ENCODE results near the gene KRT6A. TPM values are rescaled to one million over a fixed set of nuclear protein-coding genes. Genes with fewer than 3 reads are reported as not detected.

Gene KRT6A
- total and polyA plus RNA-seq, 4 experiments from 2014 or later, result not detected

DNA sequence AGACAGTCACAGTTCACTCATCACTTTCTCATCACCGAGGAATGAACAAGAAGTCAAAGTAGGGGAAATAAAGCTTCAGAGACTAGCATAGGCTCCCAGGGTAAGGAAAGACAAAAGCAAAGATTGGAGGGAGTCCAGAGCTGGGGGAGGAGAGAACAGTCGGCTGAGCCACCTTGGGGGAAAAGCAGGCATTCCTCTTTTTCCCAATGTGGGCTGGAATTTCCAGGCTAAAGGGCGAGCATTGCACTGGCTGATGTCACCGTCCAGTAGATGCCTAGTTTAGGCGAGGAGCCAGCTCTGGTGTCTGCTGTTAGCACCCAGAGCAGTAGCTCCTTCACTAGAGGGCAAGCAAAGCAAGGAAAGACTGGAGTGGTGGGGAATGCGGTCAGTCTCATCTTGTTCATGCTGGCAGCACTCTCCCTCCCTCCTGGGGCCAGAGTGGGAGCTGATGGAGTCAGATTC, 50.4 kb downstream of the KRT6A start:
- Histone ChIP-seq H3K27me3 (ENCODE audit: insufficient read depth, low read length) (no peaks in the 10 kb centered on the region), H3K27ac (ENCODE audit: low read depth, low read length) (no peak overlapping the region), H3K4me3 (ENCODE audit: low read length in 2 of 2) (no peak overlapping the region), H3K9me3 (ENCODE audit: control insufficient read depth in 1 of 2, low read length in 2 of 2) (no peaks in the 10 kb centered on the region), H3K4me1 (ENCODE audit: insufficient read depth, low read length) (no peaks in the 10 kb centered on the region), H3K36me3 (ENCODE audit: insufficient read depth, low read length) (no peaks in the 10 kb centered on the region)
- no peak overlapping the region for H3K27ac Mint-ChIP-seq
- intact Hi-C loops (cut with micrococcal nuclease), result no loop called here
- H3K27me3 Mint-ChIP-seq, result peaks cover 18 to 41% of the 10 kb centered on the region in 2 donors
- H3K4me1 Mint-ChIP-seq, result no peaks in the 10 kb centered on the region
- H3K9me3 Mint-ChIP-seq, result no peaks in the 10 kb centered on the region
- ChIA-PET CTCF (ENCODE audit: partially characterized antibody) (no interaction called here), POLR2A (ENCODE audit: partially characterized antibody) (no interaction called here)
- no peak overlapping the region for H3K4me3 Mint-ChIP-seq
- DNase-seq, result no peak
- H3K36me3 Mint-ChIP-seq, result no peaks in the 10 kb centered on the region

DNA sequence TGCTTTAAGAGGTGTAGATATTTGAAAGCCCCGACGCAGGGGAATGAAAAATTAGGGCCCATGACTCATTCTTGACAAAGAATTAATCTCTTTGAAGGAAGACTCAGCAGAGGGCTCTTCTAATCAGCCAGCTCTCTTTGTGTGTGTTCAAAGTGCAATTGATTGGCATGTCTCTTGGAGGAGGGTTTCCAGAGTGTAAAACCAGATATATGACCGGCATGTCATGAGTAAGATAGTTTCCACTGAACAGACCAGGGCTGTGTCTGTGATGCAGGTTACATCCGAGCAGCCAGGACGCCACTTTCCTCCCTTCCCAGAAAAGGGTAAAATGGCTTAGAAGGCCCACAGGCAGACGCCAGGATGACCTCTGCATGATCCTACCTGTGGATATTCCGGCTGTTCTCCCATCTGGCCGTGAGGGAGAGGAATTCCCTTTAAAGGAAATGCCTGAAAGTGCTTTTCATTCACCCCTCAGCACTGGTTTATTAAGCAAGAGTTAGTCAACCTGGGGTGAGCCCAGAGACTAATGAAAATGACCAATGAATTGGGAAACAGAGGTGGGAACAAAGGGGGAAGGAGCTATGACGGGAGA, 51.6 kb downstream of the KRT6A start:
- Mint-ChIP-seq H3K27ac (no peak overlapping the region), H3K4me1 (no peaks in the 10 kb centered on the region), H3K36me3 (no peaks in the 10 kb centered on the region), H3K27me3 (peaks cover 20 to 45% of the 10 kb centered on the region in 2 donors), H3K9me3 (peaks cover 0 to 4% (median 0%) of the 10 kb centered on the region in 8 donors), H3K4me3 (no peak overlapping the region)
- no peaks in the 10 kb centered on the region for H3K9me3 ChIP-seq (ENCODE audit: control insufficient read depth in 1 of 2, low read length in 2 of 2)
- intact Hi-C loops (cut with micrococcal nuclease), result no loop called here
- DNase-seq, result no peak
- H3K4me3 ChIP-seq (ENCODE audit: low read length in 2 of 2), result no peak overlapping the region
- CTCF ChIA-PET (ENCODE audit: partially characterized antibody), result no interaction called here
- POLR2A ChIA-PET (ENCODE audit: partially characterized antibody), result no interaction called here
- no peaks in the 10 kb centered on the region for H3K36me3 ChIP-seq (ENCODE audit: insufficient read depth, low read length)
- H3K27ac ChIP-seq (ENCODE audit: low read depth, low read length), result no peak overlapping the region
- no peaks in the 10 kb centered on the region for H3K27me3 ChIP-seq (ENCODE audit: insufficient read depth, low read length)
- no peaks in the 10 kb centered on the region for H3K4me1 ChIP-seq (ENCODE audit: insufficient read depth, low read length)

DNA sequence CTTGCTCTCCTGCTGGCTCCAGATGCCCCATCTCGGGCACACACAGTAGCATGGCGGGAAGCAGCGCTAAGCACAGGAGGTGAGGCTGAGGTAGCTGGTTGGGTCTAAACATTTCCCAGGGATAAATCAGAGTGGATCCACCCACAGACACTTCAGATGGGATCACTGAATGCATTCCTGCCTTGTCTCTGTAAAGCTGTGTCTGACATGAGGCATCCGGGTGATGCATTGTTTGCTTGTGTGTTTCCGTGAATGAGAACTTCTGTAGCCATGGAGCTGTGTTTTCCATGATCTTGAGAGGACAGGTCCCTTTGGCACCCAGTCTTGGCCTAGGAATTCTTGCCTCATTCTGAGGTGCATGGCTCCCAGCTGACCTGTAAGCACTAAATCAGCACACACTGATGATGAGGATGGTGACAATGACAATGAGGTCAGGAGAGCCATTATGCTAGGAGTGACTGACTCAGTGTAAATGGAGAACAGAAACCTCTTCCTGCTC, 52.2 kb downstream of the KRT6A start:
- H3K27me3 ChIP-seq (ENCODE audit: insufficient read depth, low read length), result no peaks in the 10 kb centered on the region
- ChIA-PET POLR2A (ENCODE audit: partially characterized antibody) (no interaction called here), CTCF (ENCODE audit: partially characterized antibody) (no interaction called here)
- no peaks in the 10 kb centered on the region for H3K36me3 ChIP-seq (ENCODE audit: insufficient read depth, low read length)
- no peaks in the 10 kb centered on the region for H3K9me3 ChIP-seq (ENCODE audit: control insufficient read depth in 1 of 2, low read length in 2 of 2)
- Mint-ChIP-seq H3K27me3 (peaks cover 19 to 44% of the 10 kb centered on the region in 2 donors), H3K36me3 (no peaks in the 10 kb centered on the region), H3K4me1 (no peaks in the 10 kb centered on the region), H3K4me3 (no peak overlapping the region), H3K27ac (no peak overlapping the region), H3K9me3 (peaks cover 0 to 4% (median 0%) of the 10 kb centered on the region in 8 donors)
- H3K4me3 ChIP-seq (ENCODE audit: low read length in 2 of 2), result no peak overlapping the region
- DNase-seq, result no peak
- no peaks in the 10 kb centered on the region for H3K4me1 ChIP-seq (ENCODE audit: insufficient read depth, low read length)
- intact Hi-C loops (cut with micrococcal nuclease), result no loop called here
- no peak overlapping the region for H3K27ac ChIP-seq (ENCODE audit: low read depth, low read length)

DNA sequence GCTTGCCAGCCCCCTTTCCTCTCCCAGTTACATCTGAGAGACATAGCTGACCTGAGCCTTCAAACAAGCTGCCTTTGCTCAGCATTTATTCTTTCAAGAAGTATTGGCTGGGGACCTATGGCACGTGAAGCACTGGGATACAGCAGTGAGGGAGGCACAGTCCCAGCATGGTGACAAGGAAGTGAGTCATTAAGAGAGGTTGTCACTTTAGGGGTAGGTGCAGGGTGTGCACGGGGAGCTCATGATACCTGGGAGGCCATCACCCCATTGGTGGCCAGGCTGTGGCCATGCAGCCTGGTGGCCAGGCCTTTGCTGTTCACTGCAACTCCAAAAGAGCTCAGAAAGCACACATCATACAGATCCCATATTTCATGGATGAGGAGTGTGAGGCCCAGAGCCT, 53.2 kb downstream of the KRT6A start:
- Histone ChIP-seq H3K4me3 (ENCODE audit: low read length in 2 of 2) (no peak overlapping the region), H3K27ac (ENCODE audit: low read depth, low read length) (no peak overlapping the region), H3K4me1 (ENCODE audit: insufficient read depth, low read length) (no peaks in the 10 kb centered on the region), H3K36me3 (ENCODE audit: insufficient read depth, low read length) (no peaks in the 10 kb centered on the region), H3K9me3 (ENCODE audit: control insufficient read depth in 1 of 2, low read length in 2 of 2) (no peaks in the 10 kb centered on the region), H3K27me3 (ENCODE audit: insufficient read depth, low read length) (no peaks in the 10 kb centered on the region)
- no peak overlapping the region for H3K4me3 Mint-ChIP-seq
- H3K9me3 Mint-ChIP-seq, result peaks cover 0 to 4% (median 0%) of the 10 kb centered on the region in 8 donors
- POLR2A ChIA-PET (ENCODE audit: partially characterized antibody), result no interaction called here
- CTCF ChIA-PET (ENCODE audit: partially characterized antibody), result no interaction called here
- peaks cover 21 to 48% of the 10 kb centered on the region in 2 donors for H3K27me3 Mint-ChIP-seq
- no peaks in the 10 kb centered on the region for H3K36me3 Mint-ChIP-seq
- no peaks in the 10 kb centered on the region for H3K4me1 Mint-ChIP-seq
- H3K27ac Mint-ChIP-seq, result no peak overlapping the region
- intact Hi-C loops (cut with micrococcal nuclease), result no loop called here
- no peak for DNase-seq

DNA sequence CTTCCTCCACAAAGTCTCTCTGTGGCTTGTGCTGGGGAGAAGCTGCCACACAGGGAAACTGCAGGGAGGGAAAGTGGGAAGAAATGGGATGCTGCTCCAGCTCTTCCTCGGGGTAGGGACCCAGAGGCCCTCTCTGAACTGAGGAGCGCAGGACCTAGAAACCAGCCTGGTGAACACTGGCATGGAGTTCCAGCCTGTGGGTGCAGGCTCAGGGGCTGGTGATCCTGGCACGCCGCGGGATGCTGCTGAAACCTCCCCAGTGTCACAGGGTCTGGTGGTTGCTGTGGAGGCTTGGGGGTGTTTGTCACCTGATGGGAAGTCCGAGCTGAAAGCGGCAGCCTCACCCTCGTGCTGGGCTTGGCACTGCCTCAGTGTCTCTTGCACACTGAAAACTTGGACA, 53.6 kb downstream of the KRT6A start:
- Mint-ChIP-seq H3K36me3 (no peaks in the 10 kb centered on the region), H3K27ac (no peak overlapping the region), H3K9me3 (peaks cover 0 to 4% (median 0%) of the 10 kb centered on the region in 8 donors), H3K4me3 (no peak overlapping the region), H3K27me3 (peaks cover 24 to 52% of the 10 kb centered on the region in 2 donors), H3K4me1 (no peaks in the 10 kb centered on the region)
- H3K36me3 ChIP-seq (ENCODE audit: insufficient read depth, low read length), result no peaks in the 10 kb centered on the region
- no peaks in the 10 kb centered on the region for H3K9me3 ChIP-seq (ENCODE audit: control insufficient read depth in 1 of 2, low read length in 2 of 2)
- no peaks in the 10 kb centered on the region for H3K27me3 ChIP-seq (ENCODE audit: insufficient read depth, low read length)
- no peaks in the 10 kb centered on the region for H3K4me1 ChIP-seq (ENCODE audit: insufficient read depth, low read length)
- H3K27ac ChIP-seq (ENCODE audit: low read depth, low read length), result no peak overlapping the region
- no peak for DNase-seq
- ChIA-PET CTCF (ENCODE audit: partially characterized antibody) (no interaction called here), POLR2A (ENCODE audit: partially characterized antibody) (no interaction called here)
- no peak overlapping the region for H3K4me3 ChIP-seq (ENCODE audit: low read length in 2 of 2)
- intact Hi-C loops (cut with micrococcal nuclease), result no loop called here

DNA sequence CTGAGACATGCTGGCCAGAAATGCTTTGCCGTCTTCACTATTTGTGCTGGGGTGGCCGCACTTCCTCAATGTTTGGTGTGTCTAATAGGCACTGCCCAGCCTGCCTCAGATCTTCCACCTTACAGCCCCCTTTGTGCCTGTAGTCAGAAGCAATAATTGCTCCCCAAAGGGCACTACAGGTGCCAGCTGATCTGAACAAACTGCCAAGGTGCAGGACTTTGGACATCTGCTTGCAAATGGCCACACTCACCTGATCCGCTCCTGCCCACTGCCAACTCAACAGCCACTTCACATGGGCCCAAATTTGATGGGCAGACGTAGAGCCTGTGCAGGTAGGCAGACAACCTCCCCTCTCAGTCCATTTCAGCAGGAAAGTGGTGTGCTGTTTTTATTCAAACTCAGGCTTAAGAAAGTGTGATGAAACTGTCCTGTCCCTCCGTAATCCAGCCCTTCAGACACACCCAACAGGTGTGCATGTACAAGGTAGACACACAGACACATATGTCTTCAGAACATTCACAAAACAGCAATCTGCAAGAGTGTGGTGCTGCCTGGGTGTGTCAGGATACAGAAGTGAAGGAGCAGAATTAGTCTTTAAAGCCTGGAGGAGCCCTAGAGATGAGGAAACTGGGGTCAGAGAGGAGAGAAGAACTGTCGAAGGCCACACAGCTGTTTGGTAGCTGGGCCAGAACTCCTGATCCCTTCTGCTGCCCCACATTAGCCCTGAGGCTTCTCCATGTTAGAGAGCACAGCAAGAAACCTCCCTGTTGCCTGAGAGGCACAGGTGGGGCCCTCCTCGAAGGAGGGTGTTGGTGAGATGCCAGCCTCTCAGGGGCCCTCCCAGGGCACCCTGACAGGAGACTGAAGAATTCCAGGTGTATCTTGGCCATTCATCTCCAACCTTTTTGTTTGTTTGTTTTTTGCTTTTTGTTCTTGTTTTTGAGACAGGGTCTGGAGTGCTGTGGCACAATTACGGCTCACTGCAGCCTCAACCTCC, 54.5 kb downstream of the KRT6A start:
- H3K27me3 Mint-ChIP-seq, result peaks cover 24 to 50% of the 10 kb centered on the region in 2 donors

DNA sequence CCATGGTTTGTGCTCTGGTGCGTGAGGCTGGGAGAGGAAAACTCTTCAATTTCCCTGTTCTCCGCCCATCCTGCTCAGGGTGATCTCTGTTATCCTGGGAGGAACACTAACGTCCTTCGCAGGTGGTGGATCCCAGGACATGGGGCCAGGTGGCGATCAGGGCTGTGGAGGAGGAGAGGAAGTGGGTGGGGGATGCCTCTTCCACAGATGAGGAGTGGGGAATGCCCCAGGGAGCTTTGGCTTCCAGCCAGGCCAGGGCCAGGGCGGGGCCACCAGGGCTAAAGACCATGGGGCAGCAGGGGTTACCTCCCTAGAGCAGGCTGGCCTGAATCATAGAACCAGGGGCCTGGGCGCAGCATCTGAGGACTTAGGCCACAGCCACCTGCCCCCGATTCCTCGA, 55.5 kb downstream of the KRT6A start:
- intact Hi-C loops (cut with micrococcal nuclease), result no loop called here
- no peak overlapping the region for H3K27ac Mint-ChIP-seq
- Histone ChIP-seq H3K4me1 (ENCODE audit: insufficient read depth, low read length) (no peaks in the 10 kb centered on the region), H3K36me3 (ENCODE audit: insufficient read depth, low read length) (no peaks in the 10 kb centered on the region), H3K27ac (ENCODE audit: low read depth, low read length) (no peak overlapping the region), H3K27me3 (ENCODE audit: insufficient read depth, low read length) (peaks cover 4% of the 10 kb centered on the region), H3K9me3 (ENCODE audit: control insufficient read depth in 1 of 2, low read length in 2 of 2) (no peaks in the 10 kb centered on the region), H3K4me3 (ENCODE audit: low read length in 2 of 2) (no peak overlapping the region)
- H3K36me3 Mint-ChIP-seq, result no peaks in the 10 kb centered on the region
- POLR2A ChIA-PET (ENCODE audit: partially characterized antibody), result no interaction called here
- H3K9me3 Mint-ChIP-seq, result peaks cover 0 to 4% (median 0%) of the 10 kb centered on the region in 8 donors
- no peaks in the 10 kb centered on the region for H3K4me1 Mint-ChIP-seq
- no peak for DNase-seq
- H3K4me3 Mint-ChIP-seq, result no peak overlapping the region
- CTCF ChIA-PET (ENCODE audit: partially characterized antibody), result no interaction called here
- H3K27me3 Mint-ChIP-seq, result peaks cover 23 to 48% of the 10 kb centered on the region in 2 donors

More for the DNA sequence above, 54.5 kb downstream of the KRT6A start:
- ChIA-PET POLR2A (ENCODE audit: partially characterized antibody) (no interaction called here), CTCF (ENCODE audit: partially characterized antibody) (no interaction called here)
- Histone ChIP-seq H3K4me3 (ENCODE audit: low read length in 2 of 2) (no peak overlapping the region), H3K9me3 (ENCODE audit: control insufficient read depth in 1 of 2, low read length in 2 of 2) (no peaks in the 10 kb centered on the region), H3K27ac (ENCODE audit: low read depth, low read length) (no peak overlapping the region), H3K27me3 (ENCODE audit: insufficient read depth, low read length) (no peaks in the 10 kb centered on the region), H3K36me3 (ENCODE audit: insufficient read depth, low read length) (no peaks in the 10 kb centered on the region), H3K4me1 (ENCODE audit: insufficient read depth, low read length) (no peaks in the 10 kb centered on the region)
- no peaks in the 10 kb centered on the region for H3K36me3 Mint-ChIP-seq
- intact Hi-C loops (cut with micrococcal nuclease), result no loop called here
- peaks cover 0 to 4% (median 0%) of the 10 kb centered on the region in 8 donors for H3K9me3 Mint-ChIP-seq
- H3K27ac Mint-ChIP-seq, result no peak overlapping the region
- H3K4me1 Mint-ChIP-seq, result no peaks in the 10 kb centered on the region
- no peak for DNase-seq
- no peak overlapping the region for H3K4me3 Mint-ChIP-seq

Measured in CD4-positive, alpha-beta memory T cell (primary cell).